Adrenal gland (tissue), 12 donors: ENCODE results near the gene SMIM23. TPM values are rescaled to one million over a fixed set of nuclear protein-coding genes. Genes with fewer than 3 reads are reported as not detected.

Experiments
- DNase-seq, 7 donors: peaks; one replicate each; pipeline ENCODE4 v3.0.0-alpha.2; 2019 to 2020
- H3K27ac ChIP-seq, 5 donors: fragments of 200-600 bp; sonication (generic) in 4 of 5; 1 replicate in 3 of 5; 2 replicates in 2 of 5; pipeline versions ENCODE4 v1.5.1 to v1.8.0; 2016 to 2020; ENCODE audit warnings: mild to moderate bottlenecking in 1 of 5
- H3K27me3 ChIP-seq: fragments of 200-600 bp; 2 replicates; pipeline ENCODE4 v1.8.0; 2021
- H3K36me3 ChIP-seq, 2 donors: fragments of 200-600 bp; replicated peaks in 1 of 2; 1 replicate in 1 of 2; 2 replicates in 1 of 2; pipeline versions ENCODE4 v1.5.1 to v1.8.0; 2018 to 2022
- H3K4me1 ChIP-seq, 2 donors: fragments of 200-600 bp; replicated peaks in 1 of 2; 1 replicate in 1 of 2; 2 replicates in 1 of 2; pipeline versions ENCODE4 v1.5.1 to v1.8.0; 2018 to 2021
- H3K4me3 ChIP-seq, 4 donors: fragments of 200-600 bp; sonication (generic) in 3 of 4; one replicate each; pipeline ENCODE4 v1.5.1; 2016 to 2018
- H3K9me3 ChIP-seq, 3 donors: fragments of 200-600 bp; sonication (generic) in 1 of 3; replicated peaks in 1 of 3; 1 replicate in 2 of 3; 2 replicates in 1 of 3; pipeline versions ENCODE4 v1.5.1 to v1.8.0; 2016 to 2021
- CTCF ChIP-seq, 6 experiments: fragments of 450-650 bp in 4 of 6; fragments of 200-600 bp in 2 of 6; sonication (generic) in 1 of 6; IDR thresholded peaks; 1 replicate in 5 of 6; 2 replicates in 1 of 6; pipeline versions ENCODE4 v1.5.1 to v1.8.0; 2016 to 2021; ENCODE audit warnings: antibody characterized with exemption in 6 of 6, mild to moderate bottlenecking in 2 of 6, moderate library complexity in 1 of 6
- POLR2A ChIP-seq, 2 donors: fragments of 450-650 bp; IDR thresholded peaks; one replicate each; pipeline ENCODE4 v1.6.1; 2017; ENCODE audit warnings: antibody characterized with exemption in 2 of 2, mild to moderate bottlenecking in 2 of 2, moderate library complexity in 1 of 2
- WGBS, 4 donors: extraction: QIAGEN DNeasy Blood & Tissue Kit in 2 of 4; methylation state at CpG; one replicate each; pipeline versions ENCODE4 v1.1.5 to v1.1.7; 2013 to 2017; 5-methylcytosine and 5-hydroxymethylcytosine counted together
- intact Hi-C, 2 donors: fragments of 100-400 bp; cut with DNase I; formaldehyde crosslinking; loops; one replicate each; pipeline versions ENCODE4 v1.14.1 to v1.15.0; 2022 to 2023
- polyA plus RNA-seq, 3 donors: library from polyadenylated mRNA; stranded (reverse); fragments of 200-250 nt in 2 of 3; fragments of 350-450 nt in 1 of 3; fragmentation: Illumina TruSeq in 1 of 3; extraction: RNeasy Lipid Tissue Mini Kit (QIAGEN cat#74804) in 1 of 3; gene quantifications; one replicate each; pipeline ENCODE4 v1.2.3, GENCODE V29; 2013 to 2014
- total RNA-seq, 9 donors: library from RNA; depleted of rRNA in 4 of 9; stranded (reverse); fragments of >200 nt in 4 of 9; fragments of 120-200 nt in 1 of 9; fragmentation: NEBNext Ultra II Directional in 1 of 9; extraction: Animal tissue kit (Norgen Biotek cat#: 25700) in 1 of 9; gene quantifications; one replicate each; pipeline versions ENCODE4 v1.1.0 to v1.2.4, GENCODE V29; 2013 to 2023
- donor health status: healthy with polysubstance abuse.
- donor health status: Bipolar disorder and iron deficiency.
- donor health status: DM: yes; HTN: yes; CAD: no.
- donor health status: DM: no; HTN: no; CAD: no.
- donor health status: DM: no; HTN: no; CAD: no.
- donor health status: DM: yes; HTN: yes; CAD: no.

Gene SMIM23
- total and polyA plus RNA-seq, 12 donors: not detected

- intact Hi-C loops: no loop called here
- WGBS, 4 donors: 88 to 94% (median 91%) methylated on average over 9 of the region's 9 CpGs
- Histone ChIP-seq H3K9me3 (no peaks in the 10 kb centered on the region), H3K36me3 (no peaks in the 10 kb centered on the region), H3K27me3 (no peaks in the 10 kb centered on the region), H3K27ac (no peak overlapping the region), H3K4me1 (no peaks in the 10 kb centered on the region), H3K4me3 (no peak overlapping the region)
- TF ChIP-seq CTCF (IDR thresholded peaks at IDR 0.05) (no peak), POLR2A (IDR thresholded peaks at IDR 0.05) (no peak)
- no peak for DNase-seq
These were observed 41.5 kb downstream of the SMIM23 start for GRCh38 chr5:171827162-171827561.

- 77 to 88% (median 86%) methylated on average over 1 of the region's 1 CpG for WGBS, 4 donors
- H3K4me1 ChIP-seq: no peaks in the 10 kb centered on the region
- H3K9me3 ChIP-seq: no peaks in the 10 kb centered on the region
- TF ChIP-seq POLR2A (IDR thresholded peaks at IDR 0.05) (no peak), CTCF (IDR thresholded peaks at IDR 0.05) (no peak)
- H3K4me3 ChIP-seq: no peak overlapping the region
- no peaks in the 10 kb centered on the region for H3K27me3 ChIP-seq
- H3K36me3 ChIP-seq: no peaks in the 10 kb centered on the region
- no peak overlapping the region for H3K27ac ChIP-seq
- intact Hi-C loops: loop anchor here in 1 of 2 donors (10.0 kb wide), 1 partner anchor 206 kb away; no protein-coding TSS in a partner anchor
- DNase-seq: no peak
These were observed 45.1 kb downstream of the SMIM23 start for GRCh38 chr5:171830686-171831085.

GRCh38 chr5:171832775-171833174, 47.2 kb downstream of the SMIM23 start:
- intact Hi-C loops: loop anchor here in 1 of 2 donors (10.0 kb wide), 1 partner anchor 208 kb away; no protein-coding TSS in a partner anchor
- TF ChIP-seq POLR2A (IDR thresholded peaks at IDR 0.05) (no peak), CTCF (IDR thresholded peaks at IDR 0.05) (no peak)
- Histone ChIP-seq H3K36me3 (no peaks in the 10 kb centered on the region), H3K27me3 (no peaks in the 10 kb centered on the region), H3K4me3 (no peak overlapping the region), H3K27ac (no peak overlapping the region), H3K9me3 (no peaks in the 10 kb centered on the region), H3K4me1 (no peaks in the 10 kb centered on the region)
- WGBS, 4 donors: 82 to 87% (median 84%) methylated on average over 2 of the region's 2 CpGs
- DNase-seq: no peak

- TF ChIP-seq POLR2A (IDR thresholded peaks at IDR 0.05) (no peak), CTCF (IDR thresholded peaks at IDR 0.05) (no peak)
- WGBS, 4 donors: 85 to 90% (median 88%) methylated on average over 2 of the region's 2 CpGs
These were observed 48.8 kb downstream of the SMIM23 start for GRCh38 chr5:171834461-171834860.

More at GRCh38 chr5:171834461-171834860, 48.8 kb downstream of the SMIM23 start:
- no peak for DNase-seq
- Histone ChIP-seq H3K4me3 (no peak overlapping the region), H3K9me3 (no peaks in the 10 kb centered on the region), H3K4me1 (no peaks in the 10 kb centered on the region), H3K27me3 (no peaks in the 10 kb centered on the region), H3K27ac (no peak overlapping the region), H3K36me3 (no peaks in the 10 kb centered on the region)
- intact Hi-C loops: loop anchor here in 1 of 2 donors (10.0 kb wide), 1 partner anchor 210 kb away; no protein-coding TSS in a partner anchor
